Upper lobe of left lung (tissue), 4 donors: ENCODE measurements around the gene MBNL2.

Experiments
- CTCF ChIP-seq, 6 experiments: fragments of 450-650 bp in 4 of 6; fragments of 200-600 bp in 2 of 6; sonication (generic) in 2 of 6; IDR thresholded peaks; one replicate each; pipeline ENCODE4 v1.5.1; 2016 to 2019; ENCODE audit warnings: antibody characterized with exemption in 6 of 6
- EP300 ChIP-seq, 4 donors: sonication (generic); formaldehyde crosslinking; IDR thresholded peaks; one replicate each; pipeline ENCODE4 v1.5.1; 2017; ENCODE audit warnings: antibody characterized with exemption in 4 of 4, control low read depth in 2 of 4
- POLR2A ChIP-seq, 4 donors: fragments of 450-650 bp; IDR thresholded peaks; one replicate each; pipeline ENCODE4 v1.5.1; 2016 to 2017; ENCODE audit warnings: antibody characterized with exemption in 4 of 4, mild to moderate bottlenecking in 2 of 4
- POLR2AphosphoS5 ChIP-seq, 2 donors: sonication (generic); formaldehyde crosslinking; IDR thresholded peaks; one replicate each; pipeline ENCODE4 v1.5.1; 2017; ENCODE audit warnings: antibody characterized with exemption in 2 of 2

GRCh38 chr13:97322740-97323342 is 100.7 kb downstream of the MBNL2 start:
- TF ChIP-seq POLR2AphosphoS5 (IDR thresholded peaks at IDR 0.05) (no peak), CTCF (IDR thresholded peaks at IDR 0.05) (no peak), POLR2A (IDR thresholded peaks at IDR 0.05) (no peak), EP300 (IDR thresholded peaks at IDR 0.05) (no peak)
